ENCODE measurements around the gene CERK.

CERK gene

GRCh38 chr22:46699091-46699490, 39.0 kb downstream of the CERK start:
- no peak for DNase-seq (ENCODE audit: low spot score)

- no peak for DNase-seq (ENCODE audit: low spot score)
Observed at GRCh38 chr22:46697811-46698515, 40.1 kb downstream of the CERK start.

DNA sequence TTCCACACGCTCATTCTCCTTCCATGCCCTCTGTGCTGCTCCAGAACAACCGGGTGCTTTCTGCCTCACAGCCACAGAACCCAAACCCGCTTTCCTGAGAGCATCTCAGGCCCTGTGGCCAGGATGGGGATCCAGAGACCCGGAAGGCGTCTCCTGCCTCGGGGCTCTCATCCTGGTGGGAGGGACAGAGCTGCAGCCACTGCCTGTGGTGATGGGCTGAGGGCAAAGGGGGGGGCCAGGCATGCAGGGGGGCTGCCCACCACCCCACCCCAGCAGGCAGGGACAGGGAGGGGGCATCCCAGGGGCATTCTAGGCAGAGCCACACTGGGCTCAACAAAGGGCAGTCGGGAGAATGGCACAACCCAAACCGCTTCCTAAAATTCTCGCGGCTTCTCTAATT, 41.4 kb downstream of the CERK start:
- DNase-seq (ENCODE audit: low spot score): no peak

GRCh38 chr22:46696229-46696518, 41.9 kb downstream of the CERK start:
- no peak for DNase-seq (ENCODE audit: low spot score)

DNA sequence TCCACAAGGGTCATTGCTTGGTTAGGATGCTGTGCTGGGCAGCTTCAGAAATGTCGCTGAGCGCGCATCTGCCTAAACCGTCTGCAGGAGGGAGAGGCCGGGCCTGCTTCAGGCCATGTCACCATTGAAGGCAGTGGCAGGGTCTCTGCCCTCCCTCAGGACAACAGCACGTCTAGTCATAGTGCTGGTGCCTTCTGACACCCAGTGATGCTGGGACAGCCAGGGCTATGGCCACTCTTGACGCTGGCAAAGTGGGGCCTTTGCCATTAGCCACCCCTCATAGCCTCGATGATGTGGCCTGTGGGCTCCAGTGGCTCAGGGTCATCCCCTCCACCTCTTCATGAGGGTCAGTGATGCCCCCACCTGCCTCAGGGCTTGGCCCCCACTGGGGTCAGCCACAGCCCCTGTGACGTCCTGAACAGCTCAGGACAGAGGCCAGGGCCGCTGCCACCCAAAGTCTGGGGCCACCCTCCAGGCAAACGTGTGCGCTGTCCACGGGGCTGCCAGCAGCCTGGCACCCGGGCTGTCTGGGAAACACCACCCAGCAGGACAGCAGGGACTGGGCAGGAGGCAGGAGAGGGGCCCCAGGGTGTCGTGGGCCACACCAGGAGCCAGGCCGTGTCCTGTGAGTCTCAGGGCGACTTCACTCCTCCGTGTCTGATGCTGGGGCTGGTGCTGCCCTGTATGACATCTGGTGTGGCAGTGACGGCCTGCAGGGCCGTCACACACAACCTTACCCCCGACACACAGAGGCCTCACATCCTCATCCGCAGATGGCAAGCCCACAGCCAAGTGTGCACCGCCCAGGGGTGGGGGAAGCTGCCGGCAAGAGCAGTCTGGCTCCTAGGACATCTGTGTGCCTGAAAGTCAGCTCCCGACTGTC, 42.5 kb downstream of the CERK start:
- DNase-seq (ENCODE audit: low spot score): no peak

DNA sequence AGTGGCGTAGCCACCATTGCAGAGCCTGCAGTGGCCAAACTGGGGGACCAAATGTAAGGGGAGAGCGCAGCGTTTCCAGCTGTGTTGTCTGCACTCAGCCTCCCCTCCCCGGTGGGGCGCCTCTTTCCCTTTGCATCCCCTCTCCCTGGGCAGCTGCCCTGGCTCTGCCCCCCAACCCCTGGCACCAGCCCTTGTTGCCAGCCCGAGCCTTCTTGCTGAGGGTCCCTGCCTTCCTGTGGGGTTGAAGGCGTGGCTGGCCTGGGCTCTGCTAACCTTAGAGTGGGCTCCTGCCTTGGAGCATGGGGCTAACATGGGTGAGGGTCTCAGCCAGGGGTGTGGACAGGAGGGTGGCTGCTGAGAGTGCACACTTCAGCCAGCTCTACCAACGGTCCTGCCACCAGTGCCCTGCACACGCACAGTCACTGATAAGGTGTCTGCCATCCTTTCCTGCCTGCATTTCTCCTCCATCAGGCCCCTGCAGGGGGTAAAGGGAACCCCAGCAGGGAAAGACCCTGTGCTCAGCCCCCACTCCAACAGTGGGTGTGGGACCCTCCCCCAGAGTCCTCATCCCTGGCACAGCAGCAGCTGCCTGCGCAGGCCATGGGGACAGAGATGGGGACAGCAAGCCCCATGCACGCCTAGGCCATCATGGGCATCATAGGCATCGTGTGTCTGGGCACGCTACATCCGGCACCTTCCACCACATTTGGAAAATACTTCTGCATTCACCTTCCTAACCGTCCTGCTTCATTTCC, 43.5 kb downstream of the CERK start:
- no peak for DNase-seq (ENCODE audit: low spot score)

- DNase-seq (ENCODE audit: low spot score): no peak
Observed at GRCh38 chr22:46693634-46694415, 44.2 kb downstream of the CERK start.

GRCh38 chr22:46691571-46691970, 46.5 kb downstream of the CERK start:
- DNase-seq (ENCODE audit: low spot score): no peak

GRCh38 chr22:46690146-46690545, 47.9 kb downstream of the CERK start:
- DNase-seq (ENCODE audit: low spot score): no peak

GRCh38 chr22:46688949-46689348, 49.1 kb downstream of the CERK start:
- no peak for DNase-seq (ENCODE audit: low spot score)

DNA sequence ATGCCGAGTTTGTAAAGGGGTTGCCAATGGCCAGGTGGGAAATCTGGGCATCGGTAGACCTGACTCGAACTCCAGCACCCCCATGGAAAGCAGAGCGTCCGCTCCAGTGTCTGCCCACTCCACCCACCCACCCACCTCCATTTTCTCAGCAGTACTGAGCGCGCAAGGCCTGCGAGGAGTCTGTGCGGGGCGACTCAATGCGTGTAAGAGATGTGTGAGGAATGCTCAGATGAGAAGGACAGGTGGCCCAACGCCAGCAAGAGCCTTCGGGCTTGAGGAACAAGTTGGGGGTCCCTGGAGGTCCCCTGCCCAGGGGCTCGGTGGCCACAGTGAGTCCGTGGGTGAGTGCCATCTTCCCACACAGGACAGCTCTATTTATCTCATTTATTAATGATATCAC, 50.6 kb downstream of the CERK start:
- no peak for DNase-seq (ENCODE audit: low spot score)

DNA sequence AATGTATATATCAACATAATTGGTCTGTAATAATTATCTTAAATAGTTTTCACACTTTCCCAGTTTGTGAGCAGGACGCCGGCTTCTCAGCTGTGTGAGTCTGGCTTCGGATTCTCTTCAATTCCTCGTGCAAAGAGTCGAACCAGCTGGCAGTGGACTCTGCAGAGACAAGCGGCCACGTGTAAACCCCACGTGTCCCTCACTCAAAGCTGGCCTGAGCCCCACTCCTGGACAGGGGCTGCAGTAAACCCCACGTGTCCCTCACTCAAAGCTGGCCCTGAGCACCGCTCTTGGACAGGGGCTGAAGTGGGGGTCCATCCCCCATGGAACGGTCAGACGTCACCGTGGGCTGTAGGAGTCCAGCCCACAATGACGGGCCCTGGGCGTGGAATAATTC, 51.0 kb downstream of the CERK start:
- no peak for DNase-seq (ENCODE audit: low spot score)

DNA sequence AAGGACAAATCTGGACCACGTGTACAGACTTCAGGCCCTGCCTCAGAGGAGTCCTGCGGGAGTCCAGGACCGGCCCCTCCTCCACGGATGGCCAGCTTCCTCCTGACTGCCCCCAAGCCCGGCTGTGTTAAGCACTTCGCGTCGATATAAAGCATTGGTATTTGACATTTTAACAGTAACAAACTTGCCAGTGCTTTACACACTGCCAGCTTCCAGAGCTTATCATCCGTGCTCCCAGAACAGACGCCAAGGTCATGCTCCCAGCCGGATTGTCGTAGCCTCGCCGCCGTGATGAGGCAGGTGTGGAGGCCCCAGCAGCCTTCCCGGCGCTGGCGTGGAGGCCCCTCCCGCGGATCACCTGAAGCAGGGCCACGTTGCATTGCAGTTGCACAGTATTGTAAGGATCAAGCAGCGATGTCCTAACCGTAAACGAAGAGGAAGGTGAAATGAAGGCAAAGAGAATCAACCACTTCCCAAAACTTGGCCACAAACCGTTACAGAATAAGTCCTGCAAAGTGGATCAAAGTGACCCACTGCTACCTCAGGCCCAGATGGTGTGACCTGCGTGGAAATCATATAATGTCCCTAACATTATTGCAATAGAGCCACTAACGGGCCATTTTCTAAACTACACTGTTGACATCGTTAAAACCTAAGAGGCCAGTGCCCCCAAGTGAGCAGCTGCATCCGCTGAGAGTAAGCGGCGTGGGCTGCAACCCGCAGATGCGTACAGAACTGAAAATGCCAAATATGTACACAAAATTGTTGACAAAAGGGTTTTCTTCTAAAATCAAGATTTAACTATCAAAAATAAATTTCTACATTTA, 51.6 kb downstream of the CERK start:
- DNase-seq (ENCODE audit: low spot score): no peak

DNA sequence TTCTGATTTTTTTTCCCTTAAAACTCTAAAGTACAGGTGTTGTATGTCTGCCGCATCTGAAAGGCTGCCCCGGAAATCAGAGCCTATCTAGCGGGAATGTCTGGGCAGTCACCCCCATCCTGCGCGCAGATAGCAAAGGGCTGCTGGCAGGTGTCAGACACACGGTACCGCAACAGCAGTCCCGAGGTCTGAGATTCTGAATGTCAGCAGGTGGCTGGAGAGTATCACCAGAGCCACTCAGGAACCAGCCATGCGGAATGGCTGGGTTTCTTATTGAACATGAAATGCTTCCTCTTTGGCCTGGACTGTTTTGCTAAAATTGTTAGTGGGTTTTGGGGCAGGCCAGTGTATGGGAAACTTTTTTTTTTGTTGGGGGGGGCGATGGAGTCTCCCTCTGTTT, 53.3 kb downstream of the CERK start:
- DNase-seq (ENCODE audit: low spot score): no peak

- DNase-seq (ENCODE audit: low spot score): no peak
Observed at GRCh38 chr22:46682011-46682731, 55.9 kb downstream of the CERK start.

GRCh38 chr22:46681010-46681409, 57.0 kb downstream of the CERK start:
- DNase-seq (ENCODE audit: low spot score): peak; percentile 18

- no peak for DNase-seq (ENCODE audit: low spot score)
Observed at GRCh38 chr22:46679706-46680269, 58.3 kb downstream of the CERK start.

GRCh38 chr22:46678785-46679700, 59.0 kb downstream of the CERK start:
- DNase-seq (ENCODE audit: low spot score): no peak

DNA sequence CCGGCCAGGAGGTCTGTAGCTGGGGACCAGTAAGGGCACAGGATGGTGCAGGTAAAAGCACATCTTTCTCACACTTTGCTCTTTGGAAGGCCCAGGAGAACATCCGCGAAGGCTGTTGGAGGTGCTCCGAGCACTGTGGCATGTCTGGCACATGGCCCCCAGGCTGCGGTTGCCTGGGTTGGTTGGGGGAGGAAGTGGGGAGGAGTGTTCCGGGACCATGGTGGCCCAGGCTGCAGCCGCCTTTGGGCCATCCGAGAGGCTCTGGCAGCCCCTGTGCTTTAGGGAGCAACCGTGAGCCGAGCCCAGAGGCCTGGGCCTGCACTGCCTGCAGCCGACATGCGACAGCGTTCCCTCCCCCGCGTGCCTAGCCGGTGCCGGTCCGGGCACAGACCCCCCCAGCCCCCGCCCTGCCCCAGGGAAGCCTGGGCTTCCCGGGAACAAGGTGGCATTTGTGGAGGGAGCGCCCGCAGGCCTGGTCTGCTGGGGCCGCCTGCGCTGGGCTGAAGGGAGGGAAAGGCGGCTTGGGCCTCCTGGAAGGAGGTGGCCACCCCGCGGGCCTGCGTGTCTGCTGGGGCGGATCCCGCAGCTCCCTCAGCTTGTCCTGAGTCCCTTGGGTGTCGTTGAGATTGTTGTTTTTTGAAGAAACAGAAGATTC, 59.9 kb downstream of the CERK start:
- no peak for DNase-seq (ENCODE audit: low spot score)
